Bone marrow (tissue), 2 donors: ENCODE results near the gene MKRN2OS.
"Not testable (repeated sequence)": the region's sequence is repeated elsewhere in the genome, so short reads cannot be mapped to it uniquely, and the experiment has no call there.

Source experiments
- DNase-seq, 2 donors: peaks; one replicate each; lab custom pipeline; 2025; lab: John Stamatoyannopoulos, UW

MKRN2OS gene

DNA sequence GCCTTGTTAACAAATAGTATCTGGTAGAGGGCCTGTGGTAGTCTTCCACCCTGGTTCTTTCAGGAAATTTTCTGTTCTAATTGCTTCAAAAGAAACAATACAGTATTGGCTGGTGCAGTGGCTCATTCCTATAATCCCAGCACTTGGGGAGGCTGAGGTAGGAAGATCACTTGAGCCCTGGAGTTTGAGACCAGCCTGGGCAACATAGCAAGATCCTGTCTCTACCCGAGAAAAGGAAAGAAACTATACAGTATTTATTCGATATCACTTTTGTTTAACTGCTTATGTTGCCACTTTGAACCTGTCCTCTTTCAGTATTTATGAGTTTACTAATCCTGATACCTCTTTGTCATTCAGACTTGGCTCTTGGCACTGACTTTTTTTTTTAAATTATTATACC lies 16.1 kb upstream of the MKRN2OS start:
- no peak for DNase-seq

DNA sequence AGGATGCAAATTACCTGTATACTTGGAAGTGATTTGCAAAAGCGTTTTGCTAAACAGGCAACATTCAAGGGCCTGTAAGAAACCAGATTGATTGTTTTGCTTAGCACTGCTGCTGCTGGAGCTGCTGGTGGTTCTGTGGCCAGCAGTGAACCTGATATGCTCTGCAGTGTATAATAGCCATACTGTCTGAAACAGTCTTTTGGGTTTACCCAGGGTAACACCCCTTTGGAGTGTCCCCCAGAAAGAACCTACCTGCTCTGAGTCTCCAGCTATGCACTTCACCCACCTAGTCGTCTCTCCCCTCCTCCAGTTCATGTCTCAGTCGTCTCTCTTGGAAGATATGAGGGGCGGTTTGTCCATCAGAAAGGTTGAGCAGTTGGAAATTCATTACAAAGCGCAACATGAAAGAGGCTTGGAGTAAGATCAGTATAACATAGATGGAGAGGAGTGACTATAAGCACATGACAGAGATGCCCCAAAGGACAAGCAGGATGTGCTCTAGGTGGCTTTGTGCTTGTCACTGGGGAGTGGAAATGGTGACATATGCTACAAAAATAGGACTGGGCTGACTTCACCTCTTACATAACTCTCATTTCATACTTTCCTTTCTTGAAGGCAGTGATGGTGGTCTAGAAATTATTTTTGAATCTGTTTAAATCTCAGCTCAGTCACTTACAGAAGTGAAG lies 15.3 kb upstream of the MKRN2OS start:
- no peak for DNase-seq

DNA sequence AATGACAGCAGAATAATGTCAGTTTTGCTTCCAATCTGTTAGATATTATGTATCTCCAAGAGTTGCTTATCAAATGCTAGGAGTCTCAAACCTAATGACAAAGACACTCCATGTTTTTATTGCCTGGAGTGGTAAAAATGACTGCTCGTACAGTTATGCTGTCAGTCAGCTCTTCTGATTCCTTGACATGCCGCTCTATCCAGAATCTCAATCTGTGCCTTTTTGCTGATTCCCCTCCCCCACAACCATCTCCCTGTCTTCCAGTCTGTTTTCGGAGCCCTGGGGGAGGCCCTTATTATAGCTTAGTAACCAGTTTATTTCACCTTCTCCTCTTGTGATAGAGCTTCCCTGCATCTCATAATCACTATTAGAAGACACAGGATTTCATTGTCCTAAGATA lies 14.2 kb upstream of the MKRN2OS start:
- no peak for DNase-seq

DNA sequence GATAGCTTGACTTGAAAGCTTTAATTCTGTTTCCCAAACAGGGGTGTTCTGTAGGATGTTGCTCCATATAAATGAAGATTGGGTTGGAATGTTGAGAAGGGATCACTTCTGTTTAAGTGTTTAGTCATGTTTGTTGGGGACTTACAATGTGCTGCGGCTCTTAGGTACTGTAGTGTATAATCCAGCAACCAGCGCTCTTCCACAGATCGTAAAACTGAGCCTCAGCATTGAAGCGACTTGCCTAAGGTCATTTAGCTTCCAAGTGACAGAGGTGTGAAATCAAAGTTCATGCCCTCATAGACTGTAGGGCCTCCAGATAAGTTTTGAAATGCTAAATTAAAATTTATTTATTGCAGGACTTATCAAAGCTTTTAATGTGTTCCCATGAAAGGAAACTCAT lies 13.4 kb upstream of the MKRN2OS start:
- DNase-seq, result no peak

DNA sequence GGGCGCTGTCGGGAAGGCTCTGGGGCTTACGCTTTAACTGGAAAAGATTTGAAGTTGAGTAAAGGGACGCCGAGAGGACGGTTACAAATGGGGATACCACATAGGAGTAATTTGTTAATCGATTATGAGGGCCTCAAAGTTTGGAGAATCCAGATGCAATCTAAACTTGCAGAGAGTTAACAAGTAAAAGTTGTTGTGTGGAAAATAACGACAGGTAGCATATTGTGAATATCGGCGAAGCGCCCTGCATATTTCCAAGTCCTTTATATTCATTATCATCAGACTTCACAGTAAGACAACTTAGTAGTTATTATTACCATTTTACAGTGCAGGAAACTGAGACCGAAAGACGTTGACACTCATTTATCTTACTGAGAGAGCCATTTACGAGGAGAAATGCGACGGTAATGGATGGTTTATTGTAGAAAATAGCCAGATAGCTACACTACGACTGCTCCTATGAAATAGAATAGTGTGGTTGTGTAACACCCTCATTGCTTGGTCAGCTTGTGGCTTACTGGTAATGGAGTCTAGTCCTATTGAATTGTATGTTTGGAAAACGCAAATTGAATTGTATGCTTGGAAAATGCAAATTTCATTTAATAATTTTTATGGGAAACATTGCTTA lies 12.3 kb upstream of the MKRN2OS start:
- no peak for DNase-seq

DNA sequence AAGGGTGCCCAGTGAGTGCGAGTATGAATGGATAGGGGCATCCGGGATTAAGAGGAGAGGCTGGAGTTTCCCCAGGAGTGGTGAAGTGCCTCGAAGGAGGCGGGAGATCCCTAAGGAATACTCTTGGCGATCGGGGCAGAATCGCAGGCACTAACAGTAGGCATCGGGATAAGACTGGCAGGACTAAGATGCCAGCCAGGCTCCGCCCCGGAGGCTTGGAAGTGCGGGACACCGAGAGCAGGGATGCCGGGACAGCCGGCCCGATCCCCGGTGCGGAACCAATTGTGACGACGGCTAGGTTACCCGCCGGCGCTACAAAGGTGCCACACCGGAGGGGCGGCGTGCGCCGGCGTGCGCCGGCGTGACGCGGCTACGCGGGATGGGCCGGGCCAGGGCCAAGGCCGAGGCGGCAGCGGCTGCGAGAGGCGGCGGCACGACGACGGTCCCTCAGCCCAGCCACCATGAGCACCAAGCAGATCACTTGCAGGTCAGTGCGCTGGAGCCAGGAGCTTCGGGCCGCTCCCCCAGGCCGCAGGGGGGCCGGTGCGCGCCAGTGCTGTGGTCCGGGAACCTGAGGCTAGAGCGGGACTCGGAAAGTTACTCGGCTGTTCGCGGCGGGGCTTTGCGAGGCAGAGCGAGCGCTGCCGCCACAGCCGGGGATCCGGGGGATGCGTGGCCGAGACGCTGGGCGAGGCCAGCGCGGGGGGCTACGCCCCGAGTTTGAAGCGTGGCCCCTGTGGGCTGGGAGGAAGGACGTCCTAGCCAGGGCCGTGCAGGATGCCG lies 11.6 kb upstream of the MKRN2OS start, which contains the start of gene MKRN2:
MKRN2 (plus strand) TSS at position 398 of the 783 bp plus-strand sequence; CDS start at position 462, 64 bp downstream.
- DNase-seq, result peak; percentile 51 to 85

DNA sequence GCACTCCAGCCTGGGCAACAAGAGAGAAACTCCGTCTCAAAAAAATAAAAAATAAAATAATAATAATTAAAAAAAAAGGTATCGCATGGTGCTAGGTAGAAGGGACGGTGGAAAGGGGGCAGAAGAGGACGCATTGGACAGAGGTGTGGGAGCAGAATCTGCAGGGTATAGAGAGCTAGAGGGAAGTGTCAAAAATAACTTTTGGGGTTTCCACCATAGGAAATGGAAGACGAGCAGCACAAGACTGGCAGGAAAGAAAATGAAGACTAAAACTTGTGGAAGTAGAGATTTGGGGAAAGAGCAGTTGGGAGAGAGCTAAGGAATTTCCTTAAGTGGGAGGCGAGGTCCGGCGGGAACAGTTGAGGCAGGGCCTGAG lies 11.0 kb upstream of the MKRN2OS start:
- no peak for DNase-seq

DNA sequence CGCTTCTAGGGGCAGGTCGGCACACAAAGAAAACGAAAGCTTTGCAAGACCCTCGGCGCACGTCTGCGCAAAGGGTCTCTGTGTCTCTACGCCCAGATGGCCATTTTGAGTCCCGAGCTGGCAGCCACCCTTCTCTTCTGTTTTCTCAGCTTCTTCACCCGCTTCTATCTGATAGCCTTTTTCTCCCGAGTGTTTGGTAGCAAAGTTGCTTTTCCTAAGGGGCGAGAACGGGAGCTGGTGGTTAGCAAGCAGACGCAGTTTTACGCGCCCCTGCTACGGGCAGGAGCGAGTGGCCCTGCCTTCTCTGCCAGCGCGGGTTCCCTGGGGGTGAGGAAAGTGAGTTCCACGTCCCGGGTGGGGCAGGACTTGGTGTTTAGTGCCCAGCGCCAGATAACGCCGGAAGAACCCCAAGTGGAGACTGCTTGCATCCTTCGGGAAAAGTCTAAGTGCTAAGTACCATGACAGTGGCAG lies 8.7 kb upstream of the MKRN2OS start:
- peak; percentile 30 to 35 for DNase-seq

DNA sequence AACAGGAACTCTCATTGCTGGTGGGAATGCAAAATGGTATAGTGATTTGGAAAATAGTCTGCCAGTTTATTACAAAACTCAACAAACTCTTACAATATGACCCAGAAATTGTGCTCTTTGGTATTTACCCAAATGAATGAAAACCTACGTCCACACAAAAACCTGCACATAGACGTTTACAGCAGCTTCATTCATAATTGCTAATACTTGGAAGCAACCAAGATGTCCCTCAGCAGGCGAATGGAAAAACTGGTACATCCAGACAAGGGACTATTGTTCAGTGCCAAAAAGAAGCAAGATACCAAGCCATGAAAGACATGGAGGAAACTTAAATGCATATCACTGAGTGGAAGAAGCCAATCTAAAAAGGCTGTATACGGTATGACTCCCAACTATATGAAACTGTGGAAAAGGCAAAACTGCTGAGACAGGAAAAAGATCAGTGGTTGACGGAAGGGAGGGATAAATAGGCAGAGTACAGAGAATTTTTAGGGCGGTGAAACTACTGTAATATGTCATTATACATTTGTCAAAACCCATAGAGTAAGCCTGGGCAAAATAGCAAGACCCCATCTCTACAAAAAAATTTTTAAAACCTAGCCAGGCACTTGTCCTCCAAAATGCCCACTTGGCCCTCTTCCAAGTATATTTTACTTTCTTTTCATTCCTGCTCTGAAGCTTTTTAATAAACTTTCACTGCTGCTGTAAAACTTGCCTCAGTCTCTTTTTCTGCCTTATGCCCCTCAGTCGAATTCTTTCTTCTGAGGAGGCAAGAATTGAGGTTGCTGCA lies 4.9 kb upstream of the MKRN2OS start:
- no peak for DNase-seq

DNA sequence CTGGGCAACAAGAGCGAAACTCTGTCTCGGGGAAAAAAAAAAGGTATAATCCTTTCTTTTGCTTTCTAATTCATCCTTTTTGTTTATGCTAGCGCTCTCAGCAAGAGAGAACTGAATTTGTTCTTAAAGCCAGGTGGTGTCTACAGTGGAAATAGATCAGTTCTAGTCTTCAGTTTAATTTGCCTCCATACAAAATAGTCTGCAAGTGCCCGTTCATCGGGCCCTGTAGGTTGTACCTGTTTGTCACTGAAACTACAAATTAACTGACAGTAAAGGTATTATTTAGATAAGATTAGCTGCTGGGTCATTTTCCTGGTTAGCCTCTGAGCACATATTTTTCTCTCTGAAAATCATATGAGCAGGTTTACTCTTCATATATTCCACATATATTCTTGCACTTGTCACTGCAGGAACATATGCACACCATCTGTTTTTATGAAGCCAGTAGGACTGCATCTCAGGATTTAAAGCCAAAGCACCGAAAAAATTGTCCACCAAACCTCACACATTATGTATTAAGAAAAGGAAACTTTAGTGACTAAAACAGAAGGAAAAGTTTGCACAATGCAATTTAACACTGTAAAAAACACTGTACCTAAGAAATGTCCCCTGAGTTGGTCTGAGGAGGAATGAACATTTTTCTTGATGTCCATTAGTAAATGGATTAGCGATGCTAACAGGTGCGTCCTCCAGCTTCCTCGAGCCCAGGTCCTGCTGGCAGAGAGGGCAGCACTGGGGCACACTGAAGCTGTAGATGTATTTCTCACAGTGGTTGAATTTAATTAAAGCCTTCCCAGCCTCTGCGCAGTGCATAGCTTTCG lies 437 bp downstream of the MKRN2OS start:
- no peak for DNase-seq

DNA sequence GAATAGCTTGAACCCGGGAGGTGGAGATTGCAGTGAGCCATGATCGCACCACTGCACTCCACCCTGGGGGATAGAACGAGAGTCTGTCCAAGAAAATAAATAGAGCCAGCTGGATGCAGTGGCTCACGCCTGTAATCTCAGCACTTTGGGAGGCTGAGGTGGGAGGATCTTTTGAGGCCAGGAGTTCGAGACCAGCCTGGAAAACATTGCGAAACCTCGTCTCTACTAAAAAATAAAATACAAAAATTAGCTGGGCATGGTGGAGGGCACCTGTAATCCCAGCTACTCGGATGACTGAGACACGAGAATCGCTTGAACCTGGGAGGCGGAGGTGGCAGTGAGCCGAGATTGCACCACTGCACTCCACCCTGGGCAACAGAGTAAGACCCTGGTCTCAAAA lies 1.8 kb downstream of the MKRN2OS start:
- DNase-seq, result not testable (repeated sequence)

DNA sequence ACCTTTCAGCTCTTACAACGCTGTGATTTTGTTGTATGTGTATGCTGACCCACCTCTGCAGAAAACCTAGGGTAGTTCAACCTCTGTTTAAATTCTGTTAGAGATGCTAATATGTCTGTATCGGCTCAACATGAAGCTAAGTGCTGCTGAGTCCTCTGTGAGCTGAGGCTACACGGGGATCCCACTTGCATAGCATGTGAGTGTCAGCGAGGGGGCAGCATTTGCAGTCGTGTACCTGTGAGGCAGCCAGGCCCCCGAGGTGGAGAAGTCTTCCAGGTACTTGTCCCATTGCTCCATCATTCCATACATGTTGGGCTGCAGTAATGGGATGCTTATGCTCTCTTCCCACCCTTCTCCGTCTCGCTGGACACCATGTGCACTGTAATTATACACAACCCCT lies 3.7 kb downstream of the MKRN2OS start:
- DNase-seq, result no peak

DNA sequence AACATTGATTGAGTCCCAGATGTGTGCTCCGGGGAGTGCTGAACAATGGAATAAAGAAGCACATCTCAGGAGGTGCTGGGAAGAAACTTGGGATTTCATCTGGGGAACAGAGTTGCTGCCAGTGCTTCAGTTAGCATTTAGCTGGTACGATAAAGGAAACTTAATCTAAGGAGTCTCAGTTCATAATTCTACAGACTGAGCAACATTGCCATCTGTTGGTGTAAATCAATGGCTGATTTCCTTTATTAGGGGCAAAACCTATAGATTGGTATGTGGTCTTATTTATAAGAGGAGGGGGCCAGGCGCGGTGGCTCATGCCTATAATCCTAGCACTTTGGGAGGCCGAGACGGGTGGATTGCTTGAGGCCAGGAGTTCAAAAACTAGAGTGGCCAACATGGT lies 8.9 kb downstream of the MKRN2OS start:
- DNase-seq, result no peak

DNA sequence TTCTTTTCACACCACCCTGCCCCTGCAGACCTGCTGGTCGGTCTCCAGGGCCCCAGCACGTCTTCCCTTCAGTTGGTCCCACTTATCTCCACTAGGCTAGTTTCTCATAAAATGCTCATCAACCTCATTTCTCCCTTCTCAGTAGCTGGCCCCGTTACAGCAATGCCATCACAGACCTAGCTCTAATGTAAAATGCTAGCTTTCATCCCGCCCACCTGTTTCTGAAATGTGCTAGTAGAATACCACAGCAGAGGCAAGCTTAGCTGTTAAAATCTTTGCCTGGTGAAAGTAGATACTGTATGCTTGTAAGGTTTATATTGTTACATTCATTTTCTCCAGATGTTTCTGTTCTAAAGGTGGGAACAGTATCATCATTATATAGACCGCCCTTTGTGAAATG lies 13.1 kb downstream of the MKRN2OS start:
- no peak for DNase-seq

DNA sequence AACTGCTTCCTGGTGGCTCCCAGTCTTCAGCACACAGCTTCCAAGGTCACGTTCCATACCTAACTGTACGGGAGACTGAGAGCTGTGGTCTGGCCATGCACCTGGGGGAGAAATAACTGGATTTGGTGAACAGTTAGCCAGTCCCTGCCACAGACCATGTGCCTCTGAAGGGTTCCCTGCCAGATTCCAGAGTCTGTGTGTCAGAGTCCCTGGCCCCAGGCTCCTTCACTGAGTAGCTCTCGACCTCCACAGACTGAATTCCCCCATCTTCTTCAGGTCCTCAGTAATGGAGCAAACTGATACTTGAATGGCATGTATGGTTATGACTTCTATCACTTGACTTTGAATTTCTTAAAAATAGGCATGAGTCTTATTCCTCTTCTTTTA lies 17.5 kb downstream of the MKRN2OS start:
- no peak for DNase-seq

DNA sequence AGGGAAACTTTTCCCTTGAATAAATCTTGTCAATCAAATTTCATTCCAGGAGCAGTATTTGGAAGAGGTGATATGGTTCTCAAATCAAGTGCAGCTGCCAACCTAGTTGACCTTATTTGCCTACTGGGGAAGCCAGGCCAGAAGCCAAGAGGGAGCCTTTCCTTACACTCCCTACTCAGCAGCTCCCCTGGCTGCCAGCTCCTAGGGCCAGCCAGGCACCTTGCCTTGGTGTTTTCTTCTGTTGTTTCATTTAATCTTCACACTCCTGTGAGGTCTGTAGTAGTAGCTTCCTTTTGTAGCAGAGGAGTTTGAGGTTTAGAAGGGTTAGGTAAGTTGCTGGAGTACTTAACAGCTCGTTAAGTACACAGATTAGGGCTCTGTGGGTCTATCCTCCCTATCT lies 22.6 kb downstream of the MKRN2OS start:
- DNase-seq, result no peak

DNA sequence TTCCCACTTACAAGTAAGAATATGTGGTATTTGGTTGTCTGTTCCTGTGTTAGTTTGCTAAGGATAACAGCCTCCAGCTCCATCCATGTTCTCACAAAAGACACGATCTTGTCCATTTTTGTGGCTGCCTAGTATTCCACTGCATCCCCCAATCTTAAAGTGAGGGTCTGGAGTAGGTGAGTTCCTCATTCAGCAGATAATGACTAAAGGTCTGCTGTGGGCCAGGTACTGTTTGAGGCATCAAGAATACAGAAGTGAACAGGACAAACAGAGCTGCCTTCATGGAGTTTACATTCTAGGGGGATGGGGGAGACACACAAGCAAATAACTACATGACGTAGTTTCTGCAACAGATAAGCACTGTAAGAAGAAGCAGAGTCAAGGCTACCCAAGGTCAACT lies 24.3 kb downstream of the MKRN2OS start:
- DNase-seq, result no peak

DNA sequence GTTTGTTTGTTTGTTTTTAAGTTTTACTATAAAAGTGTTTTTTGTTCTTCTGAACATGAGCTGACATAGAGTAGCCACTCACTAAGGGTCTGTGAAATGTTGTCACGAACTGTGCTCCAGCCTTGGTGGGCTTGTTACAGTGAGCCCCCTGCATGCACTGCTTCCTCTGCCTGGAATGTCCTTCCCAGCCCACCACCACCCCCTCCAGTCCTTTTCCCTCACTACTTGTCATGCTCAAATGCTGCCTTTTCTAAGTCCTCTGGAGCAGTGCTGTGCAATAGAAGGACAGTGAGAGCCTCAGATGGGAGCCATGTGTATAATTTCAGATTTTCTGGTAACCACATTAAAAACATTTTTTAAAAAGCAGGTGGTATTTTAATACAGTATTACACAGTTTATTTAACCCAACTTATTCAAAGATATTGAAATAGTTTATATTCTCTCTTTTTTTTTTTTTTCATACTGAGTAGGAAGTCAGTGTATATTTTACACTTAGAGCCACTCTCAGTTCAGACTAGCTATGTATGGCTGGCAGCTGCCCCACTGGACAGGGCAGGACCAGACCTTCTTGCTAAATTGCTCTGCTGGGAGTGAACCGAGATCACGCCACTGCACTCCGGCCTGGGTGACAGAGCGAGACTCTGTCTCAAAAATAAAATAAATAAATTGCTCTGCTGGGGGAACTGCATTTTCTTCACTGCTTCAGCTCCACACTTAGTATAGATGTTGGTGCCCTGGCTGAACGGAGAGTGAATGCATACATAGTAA lies 26.9 kb downstream of the MKRN2OS start:
- no peak for DNase-seq

DNA sequence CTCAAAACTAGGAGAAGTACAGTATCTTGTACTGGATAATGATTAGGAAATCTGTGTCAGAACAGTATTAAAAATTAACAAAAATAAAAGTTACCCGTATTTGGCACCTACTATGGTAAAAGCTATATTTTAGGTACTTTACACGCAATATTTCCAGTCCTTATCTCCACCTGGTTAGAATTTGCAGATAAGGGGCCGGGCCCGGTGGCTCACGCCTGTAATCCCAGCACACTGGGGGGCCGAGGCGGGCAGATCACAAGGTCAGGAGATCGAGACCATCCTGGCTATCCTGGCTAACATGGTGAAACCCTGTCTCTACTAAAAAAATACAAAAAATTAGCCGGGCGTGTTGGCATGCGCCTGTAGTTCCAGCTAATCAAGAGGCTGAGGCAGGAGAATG lies 28.4 kb downstream of the MKRN2OS start:
- DNase-seq, result no peak

DNA sequence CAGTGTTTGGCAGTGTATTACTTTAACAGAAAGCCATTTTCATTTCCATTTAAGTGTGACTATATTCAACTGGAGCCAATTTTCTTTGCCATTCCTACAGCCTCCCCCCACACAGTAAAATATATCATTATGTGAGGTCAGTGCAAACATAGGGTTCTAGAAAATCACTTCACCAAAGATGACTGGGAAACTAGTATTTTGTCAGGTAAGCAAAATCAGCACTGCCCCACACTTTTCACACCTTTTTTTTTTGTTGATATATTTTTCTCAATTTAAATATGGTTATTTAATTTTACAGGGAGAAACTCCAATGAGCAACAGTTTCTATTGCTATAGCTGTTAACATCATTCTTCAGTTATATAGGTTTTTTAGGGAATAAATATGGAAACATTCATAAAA lies 29.7 kb downstream of the MKRN2OS start:
- no peak for DNase-seq
